A549 (cell line): Measurements from ENCODE around the gene C7orf57. TPM values are rescaled to one million over a fixed set of nuclear protein-coding genes. Genes with fewer than 3 reads are reported as not detected.

Experiments used
- ATAC-seq, 2 experiments: fragments of 200-7000 bp in 1 of 2; fragments of >200 bp in 1 of 2; cut with Nextera tagmentation in 1 of 2; cut with Tn5 transposase in 1 of 2; 3 replicates each; pipeline versions ENCODE4 v1.8.0 to v1.9.1; 2018 to 2020; ENCODE audit warnings: mild to moderate bottlenecking in 1 of 2, moderate library complexity in 1 of 2
- CTCF ChIA-PET: fragments of 300-600 bp; sonication (Branson Sonifier 250); formaldehyde crosslinking; extraction: SDS; loops from one replicate; lab custom pipeline; 2021; ENCODE audit warnings: antibody characterized with exemption, inconsistent platforms; lab: Yijun Ruan, JAX
- POLR2A ChIA-PET: fragments of 350-600 bp; formaldehyde crosslinking; extraction: SDS; loops from one replicate; lab custom pipeline; 2021; ENCODE audit warnings: antibody characterized with exemption, inconsistent platforms; lab: Yijun Ruan, JAX
- DNase-seq, 2 experiments: peaks; one replicate each; pipeline versions ENCODE4 v3.0.0 to v3.0.0-alpha.2; 2011 to 2016; ENCODE audit warnings: low read depth in 1 of 2, low spot score in 1 of 2
- FAIRE-seq: peaks from 2 replicates; lab custom pipeline; 2011; peaks lifted over from hg19 to GRCh38; lab: Jason Lieb, UNC
- H3K27ac ChIP-seq, 2 experiments: fragments of >200 bp; sonication (Bioruptor Twin); formaldehyde crosslinking; 3 replicates each; pipeline ENCODE4 v1.5.1; 2016 to 2017
- H3K4me1 ChIP-seq: fragments of >200 bp; sonication (Bioruptor Twin); formaldehyde crosslinking; 3 replicates; pipeline ENCODE4 v1.6.1; 2016
- H3K4me2 ChIP-seq: fragments of >200 bp; sonication (Bioruptor Twin); formaldehyde crosslinking; 3 replicates; pipeline ENCODE4 v1.6.1; 2016
- H3K4me3 ChIP-seq: fragments of >200 bp; sonication (Bioruptor Twin); formaldehyde crosslinking; 3 replicates; pipeline ENCODE4 v1.5.1; 2016
- H3K9me3 ChIP-seq: fragments of >200 bp; sonication (Bioruptor Twin); formaldehyde crosslinking; 3 replicates; pipeline ENCODE4 v1.6.1; 2016
- CEBPB ChIP-seq, 2 experiments: fragments of >200 bp in 1 of 2; sonication (Bioruptor Twin) in 1 of 2; formaldehyde crosslinking in 1 of 2; IDR thresholded peaks; 2 replicates each; pipeline ENCODE4 v1.6.1; 2012 to 2016
- CHD2 ChIP-seq: fragments of 150-350 bp; IDR thresholded peaks from 2 replicates; pipeline ENCODE4 v1.6.1; 2014; ENCODE audit warnings: low read length; ENCODE audit not compliant: partially characterized antibody
- CHD4 ChIP-seq: fragments of 200-600 bp; sonication (generic); IDR thresholded peaks from 2 replicates; pipeline ENCODE4 v1.6.1; 2016; ENCODE audit warnings: antibody characterized with exemption, mild to moderate bottlenecking, borderline replicate concordance
- E2F6 ChIP-seq: IDR thresholded peaks from 2 replicates; pipeline ENCODE4 v1.6.1; 2012; ENCODE audit warnings: low read depth, borderline replicate concordance
- EP300 ChIP-seq, 2 experiments: fragments of >200 bp; sonication (Bioruptor Twin); formaldehyde crosslinking; IDR thresholded peaks; 2 replicates in 1 of 2; 3 replicates in 1 of 2; pipeline ENCODE4 v1.6.1; 2016 to 2017
- ESRRA ChIP-seq: fragments of 150-350 bp; IDR thresholded peaks from 2 replicates; pipeline ENCODE4 v1.6.1; 2014; ENCODE audit warnings: mild to moderate bottlenecking, low read length, borderline replicate concordance
- FOSB ChIP-seq: fragments of 250-450 bp; sonication (Bioruptor Pico); IDR thresholded peaks from 2 replicates; pipeline ENCODE4 v1.5.0; 2020; ENCODE audit warnings: mild to moderate bottlenecking, moderate library complexity
- FOSL2 ChIP-seq, 2 experiments: fragments of 450-650 bp in 1 of 2; fragments of >200 bp in 1 of 2; sonication (Bioruptor Twin) in 1 of 2; formaldehyde crosslinking; IDR thresholded peaks; 2 replicates each; pipeline versions ENCODE4 v1.5.0 to v1.6.1; 2016 to 2020; ENCODE audit warnings: mild to moderate bottlenecking in 1 of 2, moderate library complexity in 1 of 2
- GATA3 ChIP-seq: IDR thresholded peaks from 2 replicates; pipeline ENCODE4 v1.6.1; 2012; ENCODE audit warnings: borderline replicate concordance
- HDAC2 ChIP-seq: fragments of 200-600 bp; sonication (generic); IDR thresholded peaks from 2 replicates; pipeline ENCODE4 v1.6.1; 2016
- HOXB5 ChIP-seq: fragments of 250-450 bp; sonication (Bioruptor Pico); IDR thresholded peaks from 2 replicates; pipeline ENCODE4 v1.5.0; 2020; ENCODE audit warnings: mild to moderate bottlenecking, moderate library complexity
- JUN ChIP-seq, 2 experiments: fragments of >200 bp; sonication (Bioruptor Twin); formaldehyde crosslinking; IDR thresholded peaks; 2 replicates in 1 of 2; 3 replicates in 1 of 2; pipeline ENCODE4 v1.6.1; 2016 to 2017
- JUNB ChIP-seq: fragments of >200 bp; sonication (Bioruptor Twin); formaldehyde crosslinking; IDR thresholded peaks from 2 replicates; pipeline ENCODE4 v1.6.1; 2016
- KDM1A ChIP-seq: fragments of 200-600 bp; sonication (generic); IDR thresholded peaks from 2 replicates; pipeline ENCODE4 v1.6.1; 2016; ENCODE audit warnings: low read depth, mild to moderate bottlenecking
- MAX ChIP-seq: IDR thresholded peaks from 2 replicates; pipeline ENCODE4 v1.6.1; 2012
- MYC ChIP-seq: IDR thresholded peaks from 2 replicates; pipeline ENCODE4 v1.6.1; 2012; ENCODE audit warnings: mild to moderate bottlenecking, inconsistent platforms, low read length, improper control_type of control experiment, borderline replicate concordance
- PBX3 ChIP-seq: IDR thresholded peaks from 2 replicates; pipeline ENCODE4 v1.6.1; 2012
- PHF8 ChIP-seq: fragments of 200-600 bp; sonication (generic); IDR thresholded peaks from 2 replicates; pipeline ENCODE4 v1.6.1; 2016; ENCODE audit warnings: low read depth, mild to moderate bottlenecking, antibody characterized with exemption, moderate library complexity, borderline replicate concordance
- POLR2AphosphoS2 ChIP-seq: conservative IDR thresholded peaks from 2 replicates; pipeline ENCODE4 v1.6.1; 2012; ENCODE audit warnings: low read length, improper control_type of control experiment, inconsistent platforms
- RAD21 ChIP-seq, 2 experiments: fragments of >200 bp in 1 of 2; sonication (Bioruptor Twin) in 1 of 2; formaldehyde crosslinking in 1 of 2; IDR thresholded peaks in 1 of 2; conservative IDR thresholded peaks in 1 of 2; 2 replicates in 1 of 2; 3 replicates in 1 of 2; pipeline ENCODE4 v1.6.1; 2012 to 2018; ENCODE audit warnings: inconsistent platforms in 1 of 2
- REST ChIP-seq: fragments of 200-600 bp; sonication (generic); IDR thresholded peaks from 2 replicates; pipeline ENCODE4 v1.6.1; 2016; ENCODE audit warnings: antibody characterized with exemption, mild to moderate bottlenecking, moderate library complexity
- TFCP2L1 ChIP-seq: fragments of 250-450 bp; sonication (Bioruptor Pico); IDR thresholded peaks from 2 replicates; pipeline ENCODE4 v1.5.0; 2021; ENCODE audit warnings: mild to moderate bottlenecking
- TP53 ChIP-seq: fragments of 250-450 bp; sonication (Bioruptor Pico); IDR thresholded peaks from 2 replicates; pipeline ENCODE4 v1.5.0; 2021; ENCODE audit warnings: mild to moderate bottlenecking, moderate library complexity
- USF2 ChIP-seq: fragments of 450-650 bp; IDR thresholded peaks from 2 replicates; pipeline ENCODE4 v1.6.1; 2014; ENCODE audit warnings: antibody characterized with exemption
- WGBS: methylation state at CpG from one replicate; pipeline ENCODE4 v1.1.6; 2017; ENCODE audit errors: missing lambda C conversion rate; 5-methylcytosine and 5-hydroxymethylcytosine counted together
- polyA plus RNA-seq, 4 experiments: library from polyadenylated mRNA; depleted of rRNA in 3 of 4; stranded (reverse); fragments of >200 nt; fragmentation: RNase III in 1 of 4; extraction: RNeasy Plus Mini Kit Qiagen cat#74134 plus additional on column Dnase treatment in 1 of 4; gene quantifications; 2 replicates in 3 of 4; 3 replicates in 1 of 4; pipeline ENCODE4 v1.2.3, GENCODE V29; 2011 to 2017

The C7orf57 gene
- polyA plus RNA-seq, 2 of the 4 experiments (the other 2 are of a cell fraction) = 0.05 to 0.09 TPM

GRCh38 chr7:48088559-48089045, 53.3 kb downstream of the C7orf57 start:
- POLR2A ChIA-PET = interaction anchor here (0.6 to 1.5 kb wide), 11 partner anchors 15 to 795 kb away, joined by 3 to 9 read pairs (median 3); partner anchors contain the start of gene C7orf57
- Histone ChIP-seq H3K4me1 (peaks cover 55% of the 10 kb centered on the region), H3K4me3 (peak overlapping the region; percentile 92), H3K9me3 (no peaks in the 10 kb centered on the region), H3K27ac (peak overlapping the region; percentile 93 to 96), H3K4me2 (peak overlapping the region; percentile 91)
- CTCF ChIA-PET = interaction anchor here (0.8 to 15.8 kb wide), 7 partner anchors 18 to 144 kb away, joined by 3 to 177 read pairs (median 5); no protein-coding TSS in a partner anchor
- ATAC-seq (peak; percentile 73 to 83), FAIRE-seq (peak; percentile 65), DNase-seq (peak; percentile 89 to 98)
- 0% methylated on average over 20 of the region's 25 CpGs for WGBS
- TF ChIP-seq KDM1A (no peak), RAD21 (conservative IDR thresholded peaks at IDR 0.05 in 1 of 2, IDR thresholded peaks at IDR 0.05 in 1 of 2) (peak; percentile 8 to 17; a peak in 2 of 5 replicates), CHD4 (no peak), FOSL2 (IDR thresholded peaks at IDR 0.05) (peak; percentile 50; the same call in 1 of the 2 replicates), FOSL2 (CRISPR knock-in tag; IDR thresholded peaks at IDR 0.05) (peak; percentile 95), HDAC2 (no peak), FOSB (no peak), CHD2 (no peak), USF2 (peak; percentile 81), POLR2AphosphoS2 (no peak), JUN (IDR thresholded peaks at IDR 0.05) (peak; percentile 77 to 85; a peak in 4 of 5 replicates), EP300 (IDR thresholded peaks at IDR 0.05) (peak; percentile 38 to 57; a peak in 2 of 5 replicates), TP53 (CRISPR knock-in tag) (0 out of 2 replicates have a peak, but pooled peaks have one; percentile 19), HOXB5 (0 out of 2 replicates have a peak, but pooled peaks have one; percentile 62), REST (no peak; the same call in 1 of the 2 replicates), MAX (peak; percentile 86), PHF8 (peak; percentile 17; the same call in 1 of the 2 replicates), CEBPB (IDR thresholded peaks at IDR 0.05) (peak; percentile 52 to 84; a peak in 2 of 4 replicates), GATA3 (peak; percentile 59), ESRRA (peak; percentile 92), PBX3 (peak; percentile 52; the same call in 1 of the 2 replicates), E2F6 (0 out of 2 replicates have a peak, but pooled peaks have one; percentile 26), JUNB (peak; percentile 81), TFCP2L1 (CRISPR knock-in tag) (0 out of 2 replicates have a peak, but pooled peaks have one; percentile 47), MYC (peak; percentile 66; the same call in 1 of the 2 replicates)
